GM12801 (cell line): ENCODE data around the gene SERPINA10.

Experiments
- TF ChIP-seq, protein P1 (sequence below): IDR thresholded peaks from one replicate; pipeline ENCODE4 v1.5.1; 2011; ENCODE audit warnings: control low read depth; ENCODE audit not compliant: insufficient read length; ENCODE audit errors: extremely low read depth

SERPINA10 gene

GRCh38 chr14:94267352-94267751 is 25.7 kb downstream of the SERPINA10 start:
- TF ChIP-seq, protein P1, sequence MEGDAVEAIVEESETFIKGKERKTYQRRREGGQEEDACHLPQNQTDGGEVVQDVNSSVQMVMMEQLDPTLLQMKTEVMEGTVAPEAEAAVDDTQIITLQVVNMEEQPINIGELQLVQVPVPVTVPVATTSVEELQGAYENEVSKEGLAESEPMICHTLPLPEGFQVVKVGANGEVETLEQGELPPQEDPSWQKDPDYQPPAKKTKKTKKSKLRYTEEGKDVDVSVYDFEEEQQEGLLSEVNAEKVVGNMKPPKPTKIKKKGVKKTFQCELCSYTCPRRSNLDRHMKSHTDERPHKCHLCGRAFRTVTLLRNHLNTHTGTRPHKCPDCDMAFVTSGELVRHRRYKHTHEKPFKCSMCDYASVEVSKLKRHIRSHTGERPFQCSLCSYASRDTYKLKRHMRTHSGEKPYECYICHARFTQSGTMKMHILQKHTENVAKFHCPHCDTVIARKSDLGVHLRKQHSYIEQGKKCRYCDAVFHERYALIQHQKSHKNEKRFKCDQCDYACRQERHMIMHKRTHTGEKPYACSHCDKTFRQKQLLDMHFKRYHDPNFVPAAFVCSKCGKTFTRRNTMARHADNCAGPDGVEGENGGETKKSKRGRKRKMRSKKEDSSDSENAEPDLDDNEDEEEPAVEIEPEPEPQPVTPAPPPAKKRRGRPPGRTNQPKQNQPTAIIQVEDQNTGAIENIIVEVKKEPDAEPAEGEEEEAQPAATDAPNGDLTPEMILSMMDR, result no peak

GRCh38 chr14:94244182-94244581 is 48.9 kb downstream of the SERPINA10 start:
- TF ChIP-seq, protein P1, result no peak

GRCh38 chr14:94239406-94239805 is 53.7 kb downstream of the SERPINA10 start:
- TF ChIP-seq, protein P1, result no peak

DNA sequence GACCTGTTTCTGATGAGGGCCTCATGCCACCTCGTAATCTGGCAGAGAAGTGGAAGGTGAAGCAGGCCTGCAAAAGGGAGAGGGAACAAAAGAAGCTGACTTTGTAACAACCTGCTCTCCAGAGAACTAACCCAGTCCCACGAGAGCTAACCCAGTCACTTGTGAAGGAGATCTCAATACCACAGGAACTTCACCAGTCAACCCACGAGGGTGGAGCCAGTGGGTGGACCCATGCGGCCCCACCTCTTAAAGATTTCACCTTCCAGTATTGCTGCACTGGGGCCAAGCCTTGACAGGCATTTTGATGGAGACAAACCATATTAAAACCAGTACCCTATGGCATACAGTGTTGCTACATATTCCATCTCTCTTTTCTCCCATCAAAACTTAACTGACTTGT is 55.1 kb downstream of the SERPINA10 start:
- TF ChIP-seq, protein P1, result no peak

DNA sequence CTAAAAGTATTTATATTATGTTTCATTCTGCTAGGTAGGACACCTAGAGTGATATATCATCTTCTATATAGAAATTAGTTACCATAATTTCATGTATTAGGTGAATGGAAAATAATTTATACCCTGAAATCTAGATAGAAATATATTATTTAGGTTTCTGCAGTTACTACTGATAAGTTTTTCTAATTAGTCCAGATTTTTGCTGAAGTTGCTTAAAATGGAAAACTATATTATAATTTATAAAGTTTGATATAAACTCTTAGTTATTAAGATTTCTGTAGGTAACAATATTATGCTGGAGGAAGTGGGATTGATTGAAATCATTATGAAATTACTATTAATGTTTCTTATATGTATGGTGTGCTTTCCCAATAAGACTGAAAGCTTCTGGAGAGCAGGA is 56.0 kb downstream of the SERPINA10 start:
- TF ChIP-seq, protein P1, result no peak
